BLaER1 (cell line): Measurements from ENCODE around the gene SH3YL1.

ENCODE experiments used
- H3K27ac ChIP-seq: shearing (Covaris generic); formaldehyde crosslinking; 2 replicates; pipeline ENCODE4 v1.8.1; 2022
- H3K27me3 ChIP-seq: shearing (Covaris generic); formaldehyde crosslinking; 2 replicates; pipeline ENCODE4 v1.8.1; 2022
- H3K36me3 ChIP-seq: shearing (Covaris generic); formaldehyde crosslinking; 2 replicates; pipeline ENCODE4 v1.8.1; 2022
- H3K4me1 ChIP-seq: shearing (Covaris generic); formaldehyde crosslinking; 2 replicates; pipeline ENCODE4 v1.8.1; 2022
- H3K4me2 ChIP-seq: shearing (Covaris generic); formaldehyde crosslinking; 2 replicates; pipeline ENCODE4 v1.8.1; 2022
- H3K4me3 ChIP-seq: shearing (Covaris generic); formaldehyde crosslinking; 2 replicates; pipeline ENCODE4 v1.8.1; 2022
- H3K9ac ChIP-seq: shearing (Covaris generic); formaldehyde crosslinking; 2 replicates; pipeline ENCODE4 v1.8.1; 2022
- H3K9me3 ChIP-seq: shearing (Covaris generic); formaldehyde crosslinking; 2 replicates; pipeline ENCODE4 v1.8.1; 2022
- H4K20me1 ChIP-seq: shearing (Covaris generic); formaldehyde crosslinking; 2 replicates; pipeline ENCODE4 v1.8.1; 2022
- Cebpa-rat ChIP-seq: shearing (Covaris generic); IDR thresholded peaks from 2 replicates; pipeline ENCODE4 v1.8.1; 2022

Gene SH3YL1

DNA sequence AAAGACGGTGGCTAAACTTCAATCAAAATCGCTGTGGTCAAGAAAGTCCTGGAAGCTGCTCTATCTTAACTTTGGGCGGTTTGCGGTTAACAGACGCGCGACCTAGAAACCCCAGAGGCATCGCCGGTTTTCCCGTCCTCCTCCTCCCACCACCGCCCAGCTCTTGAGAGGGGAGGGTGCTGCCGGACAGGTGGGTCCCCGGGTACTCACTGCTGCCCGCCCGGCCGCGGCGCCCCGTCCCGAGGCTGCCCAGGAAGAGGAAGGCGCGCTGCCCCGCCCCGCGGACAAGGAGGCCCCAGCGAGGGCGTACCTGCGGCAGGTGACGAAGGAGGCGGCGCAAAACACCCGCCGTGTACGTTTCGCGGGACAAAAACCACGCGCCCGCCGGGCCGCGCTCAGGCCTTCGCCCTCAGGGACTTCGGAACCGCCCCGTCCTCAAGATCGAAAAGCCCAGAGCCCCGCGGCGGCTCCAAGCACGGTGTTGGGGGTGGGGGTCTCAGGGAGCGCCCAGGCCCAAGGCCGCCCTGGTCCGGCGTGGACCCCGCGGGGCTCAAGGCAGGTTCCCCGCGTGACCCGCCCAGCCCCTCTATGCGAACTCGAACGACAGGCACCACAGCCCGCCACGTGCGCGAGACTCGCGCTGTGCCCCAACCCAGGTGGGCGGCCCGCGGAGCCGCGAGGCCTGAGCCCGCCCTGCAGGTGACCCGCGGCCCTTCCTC is at the start of gene SH3YL1:
TSS of gene SH3YL1 (minus strand) at position 259 of the 719 bp plus-strand sequence. CDS start at position 211, 48 bp downstream.
- Histone ChIP-seq H3K4me1 (peaks cover 71% of the 10 kb centered on the region), H4K20me1 (peaks cover 49% of the 10 kb centered on the region)

DNA sequence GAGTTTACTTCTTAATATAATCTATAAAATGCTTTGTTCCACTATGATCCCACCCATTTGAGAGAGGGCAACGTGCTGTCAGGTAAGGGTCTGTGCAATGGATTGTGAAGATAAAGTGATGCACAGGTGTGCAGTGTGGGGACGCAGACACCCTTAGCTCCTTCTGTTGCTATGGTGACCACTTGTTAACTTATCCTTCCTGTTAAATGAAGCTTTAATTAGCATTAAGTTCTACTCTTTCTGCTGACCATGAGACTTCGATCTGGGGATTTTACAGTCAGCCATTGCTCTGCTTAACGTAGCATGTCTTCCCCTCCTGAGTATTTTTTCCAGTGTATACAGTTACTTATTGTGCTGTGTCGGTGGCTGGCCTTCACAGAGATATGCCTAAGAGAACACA is 47.2 kb upstream of the SH3YL1 start:
- H3K4me2 ChIP-seq = peak overlapping the region; percentile 11; the same call in 1 of the 2 replicates
- H3K4me3 ChIP-seq = no peak overlapping the region
- H3K27ac ChIP-seq = no peak overlapping the region
- H3K36me3 ChIP-seq = no peaks in the 10 kb centered on the region
- H3K9ac ChIP-seq = no peak overlapping the region
- peaks cover 32% of the 10 kb centered on the region for H3K4me1 ChIP-seq
- H3K9me3 ChIP-seq = no peaks in the 10 kb centered on the region
- H3K27me3 ChIP-seq = no peaks in the 10 kb centered on the region
- no peak for TF ChIP-seq Cebpa-rat
- H4K20me1 ChIP-seq = no peaks in the 10 kb centered on the region

More for the DNA sequence above, at the start of gene SH3YL1:
- peak within 1 kb of the TSS; percentile 92 for H3K4me3 ChIP-seq
- peak within 1 kb of the TSS; percentile 89 for H3K9ac ChIP-seq
- H3K27me3 ChIP-seq = no peaks in the 10 kb centered on the region
- peak within 1 kb of the TSS; percentile 89 for H3K27ac ChIP-seq
- H3K36me3 ChIP-seq = peaks cover 28% of the 10 kb centered on the region
- TF ChIP-seq Cebpa-rat = no peak
- H3K4me2 ChIP-seq = peak within 1 kb of the TSS; percentile 97
- peaks cover 13% of the 10 kb centered on the region for H3K9me3 ChIP-seq

GRCh38 chr2:309954-310510 is 46.2 kb upstream of the SH3YL1 start:
- H3K4me2 ChIP-seq = peak overlapping the region; percentile 72; the same call in 1 of the 2 replicates
- H3K9me3 ChIP-seq = no peaks in the 10 kb centered on the region
- no peaks in the 10 kb centered on the region for H3K27me3 ChIP-seq
- no peaks in the 10 kb centered on the region for H3K36me3 ChIP-seq
- H3K4me1 ChIP-seq = peaks cover 41% of the 10 kb centered on the region
- H3K27ac ChIP-seq = no peak overlapping the region
- H4K20me1 ChIP-seq = no peaks in the 10 kb centered on the region
- H3K9ac ChIP-seq = no peak overlapping the region
- no peak overlapping the region for H3K4me3 ChIP-seq
- TF ChIP-seq Cebpa-rat = no peak

DNA sequence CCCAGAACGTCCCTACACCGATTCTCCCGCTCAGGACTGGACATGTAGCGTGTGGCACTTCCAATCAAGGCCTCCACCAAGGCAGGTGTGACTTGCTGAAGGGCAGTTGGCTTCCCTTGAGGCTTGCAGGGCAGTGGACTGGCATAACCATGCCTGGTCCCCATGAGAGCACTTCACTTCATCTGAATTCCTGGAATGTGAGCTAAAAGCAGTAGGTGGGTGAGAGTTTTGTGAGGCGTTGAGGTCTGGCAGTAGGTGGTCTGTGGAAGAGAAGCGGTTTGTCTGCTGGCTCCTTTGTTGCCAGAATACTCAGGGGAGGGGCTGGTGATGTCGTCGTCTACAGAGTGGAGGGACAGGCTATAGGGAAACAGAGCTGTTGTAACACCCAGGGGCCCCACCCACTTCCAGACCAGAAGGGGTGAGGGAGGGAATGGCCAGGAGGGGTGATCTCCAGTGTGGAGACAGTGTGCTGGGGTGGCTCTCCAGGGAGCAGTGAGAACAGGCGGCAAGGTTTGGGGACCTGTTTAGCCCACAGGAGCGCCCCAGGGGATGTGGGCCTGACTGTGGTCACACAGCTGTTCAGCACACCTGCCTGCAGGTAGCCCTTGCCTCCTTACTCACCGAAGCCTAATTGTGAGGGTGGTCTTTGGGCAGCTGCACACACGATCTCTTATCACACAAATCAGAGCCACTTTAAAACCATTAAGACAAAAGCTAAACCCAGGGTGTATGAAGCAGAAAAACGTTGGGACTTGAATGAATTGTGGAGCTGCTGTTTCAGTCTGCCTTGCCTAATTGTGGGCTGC is 45.5 kb upstream of the SH3YL1 start:
- peak overlapping the region; percentile 27; the same call in 1 of the 2 replicates for H3K9ac ChIP-seq
- H3K4me3 ChIP-seq = peak overlapping the region; percentile 56; the same call in 1 of the 2 replicates
- H3K4me2 ChIP-seq = peak overlapping the region; percentile 72
- H3K36me3 ChIP-seq = no peaks in the 10 kb centered on the region
- no peaks in the 10 kb centered on the region for H3K27me3 ChIP-seq
- no peak for TF ChIP-seq Cebpa-rat
- H3K27ac ChIP-seq = peak overlapping the region; percentile 61; the same call in 1 of the 2 replicates
- H4K20me1 ChIP-seq = no peaks in the 10 kb centered on the region
- H3K9me3 ChIP-seq = no peaks in the 10 kb centered on the region
- H3K4me1 ChIP-seq = peaks cover 48% of the 10 kb centered on the region

- H3K4me1 ChIP-seq = peaks cover 47% of the 10 kb centered on the region
- H3K9ac ChIP-seq = peak overlapping the region; percentile 40; the same call in 1 of the 2 replicates
- peaks cover 30% of the 10 kb centered on the region for H3K9me3 ChIP-seq
- no peaks in the 10 kb centered on the region for H3K27me3 ChIP-seq
- H4K20me1 ChIP-seq = no peaks in the 10 kb centered on the region
- TF ChIP-seq Cebpa-rat = no peak
- peaks cover 7% of the 10 kb centered on the region; the same call in 1 of the 2 replicates for H3K36me3 ChIP-seq
- H3K4me3 ChIP-seq = peak overlapping the region; percentile 32; the same call in 1 of the 2 replicates
- H3K27ac ChIP-seq = no peak overlapping the region
- peak overlapping the region; percentile 74 for H3K4me2 ChIP-seq
Observed at GRCh38 chr2:305366-305765, 41.5 kb upstream of the SH3YL1 start.

- H3K27ac ChIP-seq = no peak overlapping the region
- no peaks in the 10 kb centered on the region for H3K36me3 ChIP-seq
- H3K9me3 ChIP-seq = peaks cover 16% of the 10 kb centered on the region
- no peak overlapping the region for H3K9ac ChIP-seq
- no peak overlapping the region for H3K4me3 ChIP-seq
- no peaks in the 10 kb centered on the region for H4K20me1 ChIP-seq
- H3K4me2 ChIP-seq = no peak overlapping the region
- H3K27me3 ChIP-seq = peaks cover 12% of the 10 kb centered on the region; the same call in 1 of the 2 replicates
- TF ChIP-seq Cebpa-rat = no peak
- no peaks in the 10 kb centered on the region for H3K4me1 ChIP-seq
Observed at GRCh38 chr2:296354-296753, 32.5 kb upstream of the SH3YL1 start.

GRCh38 chr2:295090-295489 is 31.3 kb upstream of the SH3YL1 start:
- no peak overlapping the region for H3K4me2 ChIP-seq
- no peaks in the 10 kb centered on the region for H3K36me3 ChIP-seq
- H3K27me3 ChIP-seq = peaks cover 25% of the 10 kb centered on the region
- no peak overlapping the region for H3K27ac ChIP-seq
- no peak for TF ChIP-seq Cebpa-rat
- no peak overlapping the region for H3K4me3 ChIP-seq
- no peaks in the 10 kb centered on the region; the same call in 1 of the 2 replicates for H3K4me1 ChIP-seq
- no peaks in the 10 kb centered on the region for H4K20me1 ChIP-seq
- H3K9me3 ChIP-seq = peaks cover 4% of the 10 kb centered on the region; the same call in 1 of the 2 replicates
- no peak overlapping the region for H3K9ac ChIP-seq

DNA sequence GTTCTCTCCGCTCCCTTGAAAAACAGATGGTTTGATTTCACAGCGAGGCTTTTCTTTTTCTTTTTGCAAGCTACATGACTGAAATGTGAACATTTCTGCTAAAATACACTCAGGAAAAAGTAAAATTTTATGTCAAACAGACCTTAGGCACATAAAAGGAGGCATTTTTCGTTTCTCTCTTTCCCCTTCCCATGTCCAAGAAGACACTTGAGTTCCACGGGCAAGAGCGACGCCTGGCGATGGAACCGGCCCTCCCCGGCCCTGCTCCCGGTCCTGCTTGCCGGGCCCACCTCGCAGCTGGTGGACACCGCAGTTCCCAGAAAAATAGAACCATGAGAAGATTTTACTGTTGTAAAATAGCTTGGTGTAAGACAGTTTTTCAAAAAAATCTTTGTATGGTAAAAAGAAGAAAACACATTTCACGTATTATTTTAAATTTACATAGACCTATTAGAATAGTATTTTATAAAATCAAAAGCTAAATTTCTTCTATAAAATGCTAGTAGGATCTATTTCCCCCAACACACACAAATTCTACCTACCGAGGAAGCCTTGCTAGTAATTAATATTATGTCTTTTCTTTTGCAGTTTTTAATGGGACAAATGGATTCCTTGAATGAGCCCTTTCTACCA is 26.4 kb upstream of the SH3YL1 start:
- Histone ChIP-seq H3K4me2 (peak overlapping the region; percentile 92), H4K20me1 (peaks cover 38% of the 10 kb centered on the region), H3K4me1 (peaks cover 25% of the 10 kb centered on the region), H3K27me3 (peaks cover 72% of the 10 kb centered on the region), H3K9ac (no peak overlapping the region), H3K9me3 (no peaks in the 10 kb centered on the region; the same call in 1 of the 2 replicates), H3K36me3 (no peaks in the 10 kb centered on the region), H3K27ac (no peak overlapping the region), H3K4me3 (peak overlapping the region; percentile 61)
- TF ChIP-seq Cebpa-rat = no peak
